HG02938 (cell line): ENCODE results near the gene GINS3.

ENCODE experiments used
- ATAC-seq: cut with Tn5 transposase; IDR thresholded peaks from one replicate; pipeline ENCODE4 v1.9.1; 2021; ENCODE audit warnings: mild to moderate bottlenecking, moderate library complexity; ENCODE audit not compliant: unreplicated experiment

GINS3 gene

GRCh38 chr16:58422809-58423208 lies 30.5 kb downstream of the GINS3 start:
- no peak for ATAC-seq

GRCh38 chr16:58425245-58425644 lies 33.0 kb downstream of the GINS3 start:
- no peak for ATAC-seq

GRCh38 chr16:58425756-58426494 lies 33.7 kb downstream of the GINS3 start:
- ATAC-seq, result peak; percentile 78

- no peak for ATAC-seq
Observed at GRCh38 chr16:58426966-58427365, 34.7 kb downstream of the GINS3 start.

GRCh38 chr16:58428621-58429542 lies 36.6 kb downstream of the GINS3 start:
- no peak for ATAC-seq

GRCh38 chr16:58430718-58431117 lies 38.4 kb downstream of the GINS3 start:
- no peak for ATAC-seq

- ATAC-seq, result no peak
Observed at GRCh38 chr16:58433569-58433951, 41.3 kb downstream of the GINS3 start.

GRCh38 chr16:58435779-58436178 lies 43.5 kb downstream of the GINS3 start:
- ATAC-seq, result no peak

GRCh38 chr16:58440131-58440530 lies 47.9 kb downstream of the GINS3 start:
- ATAC-seq, result no peak

GRCh38 chr16:58442547-58442946 lies 50.3 kb downstream of the GINS3 start:
- no peak for ATAC-seq

- ATAC-seq, result no peak
Observed at GRCh38 chr16:58443783-58444182, 51.5 kb downstream of the GINS3 start.

GRCh38 chr16:58444265-58444664 lies 52.0 kb downstream of the GINS3 start:
- no peak for ATAC-seq

GRCh38 chr16:58448890-58449289 lies 56.6 kb downstream of the GINS3 start:
- no peak for ATAC-seq

- no peak for ATAC-seq
Observed at GRCh38 chr16:58449306-58449705, 57.0 kb downstream of the GINS3 start.

GRCh38 chr16:58449768-58450167 lies 57.5 kb downstream of the GINS3 start:
- ATAC-seq, result no peak

- ATAC-seq, result no peak
Observed at GRCh38 chr16:58450590-58450989, 58.3 kb downstream of the GINS3 start.

GRCh38 chr16:58451265-58451689 lies 59.0 kb downstream of the GINS3 start:
- ATAC-seq, result no peak

- no peak for ATAC-seq
Observed at GRCh38 chr16:58451945-58452401, 59.7 kb downstream of the GINS3 start.

- ATAC-seq, result no peak
Observed at GRCh38 chr16:58452640-58453039, 60.4 kb downstream of the GINS3 start.

GRCh38 chr16:58454178-58454577 lies 61.9 kb downstream of the GINS3 start:
- ATAC-seq, result no peak

- no peak for ATAC-seq
Observed at GRCh38 chr16:58454856-58455255, 62.6 kb downstream of the GINS3 start.
